Non-pigmented ciliary epithelial cell (primary cell): Measurements from ENCODE around the gene MILR1.
"Not testable (repeated sequence)": the region's sequence is repeated elsewhere in the genome, so short reads cannot be mapped to it uniquely, and the experiment has no call there.

Experiments
- DNase-seq: peaks from one replicate; pipeline ENCODE4 v3.0.0-alpha.2; 2010; ENCODE audit warnings: low read depth

The MILR1 gene

DNA sequence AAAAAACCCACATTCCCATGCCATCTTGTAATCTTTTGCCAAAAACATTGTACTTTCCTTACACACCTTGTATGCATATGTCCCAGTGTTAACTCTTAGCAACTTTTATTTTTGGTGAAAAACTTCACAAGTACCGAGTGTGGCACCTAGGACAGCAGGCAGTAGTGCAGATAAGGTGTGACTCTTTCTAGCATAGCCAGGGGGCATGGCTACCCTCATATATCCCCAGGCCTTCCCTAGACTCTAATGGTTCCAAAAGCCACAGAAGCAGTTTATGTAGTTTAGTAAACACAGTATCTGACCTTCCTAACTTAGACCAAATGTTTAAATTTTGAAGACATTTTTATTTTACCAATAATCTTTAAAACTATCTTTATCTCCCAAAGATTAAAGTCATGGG, 20.5 kb upstream of the MILR1 start:
- no peak for DNase-seq

GRCh38 chr17:64430036-64430435, 18.9 kb upstream of the MILR1 start:
- DNase-seq = not testable (repeated sequence)

GRCh38 chr17:64431534-64431933, 17.4 kb upstream of the MILR1 start:
- DNase-seq = no peak

- DNase-seq = no peak
Observed at GRCh38 chr17:64437944-64438525, 10.9 kb upstream of the MILR1 start.

- not testable (repeated sequence) for DNase-seq
Observed at GRCh38 chr17:64439521-64439920, 9.4 kb upstream of the MILR1 start.

DNA sequence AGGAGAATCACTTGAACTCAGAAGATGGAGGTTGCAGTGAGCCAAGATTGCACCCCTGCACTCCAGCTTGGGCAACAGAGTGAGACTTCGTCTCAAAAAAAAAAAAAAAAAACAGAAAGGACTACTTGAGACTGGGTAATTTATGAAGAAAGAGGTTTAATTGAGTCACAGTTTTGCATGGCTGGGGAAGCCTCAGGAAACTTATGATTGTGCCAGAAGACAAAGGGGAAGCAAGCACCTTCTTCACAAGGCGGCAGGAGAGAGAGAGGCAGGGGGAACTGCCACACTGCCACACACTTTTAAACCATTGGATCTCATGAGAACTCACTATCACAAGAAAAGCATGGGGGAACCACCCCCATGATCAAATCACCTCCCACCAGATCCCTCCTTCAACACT, 9.0 kb upstream of the MILR1 start:
- DNase-seq = no peak

DNA sequence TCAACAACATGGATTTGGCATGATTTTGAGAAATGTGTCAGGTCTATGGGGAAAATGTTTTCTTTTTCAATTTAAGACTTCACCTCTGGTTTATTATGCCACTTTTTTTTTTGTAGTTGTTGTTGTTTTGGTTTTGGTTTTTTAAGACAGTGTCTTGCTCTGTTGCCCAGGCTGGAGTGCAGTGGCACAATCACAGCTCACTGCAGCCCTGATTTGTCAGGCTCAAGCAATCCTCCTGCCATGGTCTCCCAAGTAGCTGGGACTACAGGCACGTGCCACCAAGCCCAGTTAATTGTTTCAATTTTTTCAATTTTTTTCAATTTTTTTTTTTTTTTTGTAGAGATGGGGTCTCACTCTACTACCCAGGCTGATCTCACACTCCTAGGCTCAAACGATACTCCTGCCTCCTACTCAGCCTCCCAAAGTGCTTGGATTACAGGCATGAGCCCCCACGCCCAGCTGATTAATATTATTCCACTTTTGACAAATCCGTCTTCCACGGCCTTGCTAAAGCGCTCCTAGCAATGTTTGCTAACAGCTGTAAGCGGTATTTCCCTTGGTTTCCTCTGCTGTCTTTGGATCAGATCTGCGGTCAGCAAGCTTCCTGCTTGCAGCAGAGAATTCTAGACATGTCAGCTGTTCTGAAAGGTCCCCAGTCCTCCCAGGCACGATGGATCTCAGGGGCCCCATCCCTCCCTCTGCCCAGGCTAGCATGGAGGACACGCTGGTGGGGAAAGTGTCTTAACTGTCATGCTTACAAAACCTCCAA, 7.0 kb upstream of the MILR1 start:
- DNase-seq = peak; percentile 23

DNA sequence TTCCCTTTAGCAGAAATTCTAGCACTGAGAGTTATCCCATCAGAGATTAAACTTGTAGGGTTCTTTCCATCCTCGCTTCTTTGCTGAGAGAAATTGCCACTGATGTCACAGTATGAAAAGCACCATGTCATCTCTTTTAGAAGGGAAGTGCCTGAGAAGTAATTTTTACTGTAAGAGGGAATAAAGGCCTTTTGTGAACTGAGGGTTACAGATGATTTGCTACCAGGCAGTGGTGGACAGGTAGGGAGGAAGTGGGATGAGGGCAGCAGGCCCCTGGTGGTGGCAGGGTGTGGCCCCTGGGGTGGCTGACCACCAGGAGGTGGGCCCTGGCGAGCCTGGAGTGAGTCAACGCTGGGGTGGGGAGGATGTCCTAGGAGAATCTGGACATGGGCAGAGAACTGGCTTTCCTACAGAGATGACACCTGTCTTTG, 6.4 kb upstream of the MILR1 start:
- no peak for DNase-seq

DNA sequence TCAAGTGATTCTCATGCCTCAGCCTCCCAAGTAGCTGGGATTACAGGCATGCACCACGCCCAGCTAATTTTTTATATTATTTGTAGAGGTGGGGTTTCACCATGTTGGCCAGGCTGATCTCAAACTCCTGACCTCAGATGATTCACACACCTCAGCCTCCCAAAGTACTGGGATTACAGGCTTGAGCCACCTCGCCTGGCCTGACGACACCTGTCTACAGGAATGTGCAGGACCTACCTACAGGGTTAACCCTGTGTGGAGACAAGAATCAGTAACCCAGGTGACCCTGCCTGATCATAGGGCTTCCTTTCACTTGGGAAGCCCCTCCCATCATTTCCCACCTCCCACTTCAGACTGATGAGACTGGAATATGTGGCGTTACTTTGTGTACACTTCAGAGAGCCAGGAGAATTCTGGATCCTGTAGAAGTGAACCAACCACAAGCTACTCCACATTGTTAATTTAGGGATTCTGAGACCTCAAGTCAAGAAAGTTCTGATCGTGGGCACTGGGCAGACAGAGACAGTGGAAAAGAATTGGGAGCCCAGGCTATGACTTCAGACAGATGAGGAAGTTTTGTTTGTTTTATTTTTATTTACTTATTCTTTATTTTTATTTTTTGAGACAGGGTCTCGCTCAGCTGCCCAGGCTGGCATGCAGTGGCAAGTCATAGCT, 5.7 kb upstream of the MILR1 start:
- DNase-seq = no peak

- DNase-seq = no peak
Observed at GRCh38 chr17:64447526-64447925, 1.4 kb upstream of the MILR1 start.

- DNase-seq = no peak
Observed at GRCh38 chr17:64449545-64449944, 630 bp downstream of the MILR1 start.

GRCh38 chr17:64455993-64456885, 7.3 kb downstream of the MILR1 start:
- DNase-seq = no peak

DNA sequence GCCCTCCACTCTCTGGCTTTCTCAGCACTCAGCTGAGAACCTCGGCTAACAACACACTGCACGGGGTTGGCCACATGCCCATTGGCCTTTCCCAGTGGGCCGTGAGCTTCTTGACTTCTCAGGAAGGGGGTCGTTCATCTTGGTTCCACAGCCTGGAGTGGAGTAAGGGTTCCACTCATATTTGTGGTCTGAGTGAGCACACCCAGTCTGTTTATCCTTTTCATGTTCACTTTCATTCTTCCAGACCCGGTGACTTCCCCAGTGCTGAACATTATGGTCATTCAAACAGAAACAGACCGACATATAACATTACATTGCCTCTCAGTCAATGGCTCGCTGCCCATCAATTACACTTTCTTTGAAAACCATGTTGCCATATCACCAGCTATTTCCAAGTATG, 8.2 kb downstream of the MILR1 start:
- peak; percentile 52 for DNase-seq

DNA sequence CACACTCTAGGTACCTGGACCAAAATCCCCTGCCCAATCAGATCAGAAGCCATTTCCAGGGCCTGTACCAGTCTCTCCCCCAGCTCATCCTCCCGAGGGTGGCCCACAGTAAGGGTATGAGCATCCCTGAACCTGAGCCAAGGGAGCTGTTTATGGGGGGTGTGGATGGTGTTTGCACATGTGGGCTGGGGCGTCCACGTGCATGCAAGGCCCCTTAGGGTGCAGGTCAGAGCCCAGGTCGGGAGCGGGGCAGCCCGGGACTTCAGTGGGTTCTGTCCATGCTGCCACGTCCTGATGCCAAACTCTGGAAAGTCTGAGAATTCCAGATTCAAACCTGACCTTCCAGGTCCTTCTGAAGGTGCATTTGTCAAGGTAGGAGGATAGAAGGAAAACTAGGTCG, 9.8 kb downstream of the MILR1 start:
- no peak for DNase-seq

DNA sequence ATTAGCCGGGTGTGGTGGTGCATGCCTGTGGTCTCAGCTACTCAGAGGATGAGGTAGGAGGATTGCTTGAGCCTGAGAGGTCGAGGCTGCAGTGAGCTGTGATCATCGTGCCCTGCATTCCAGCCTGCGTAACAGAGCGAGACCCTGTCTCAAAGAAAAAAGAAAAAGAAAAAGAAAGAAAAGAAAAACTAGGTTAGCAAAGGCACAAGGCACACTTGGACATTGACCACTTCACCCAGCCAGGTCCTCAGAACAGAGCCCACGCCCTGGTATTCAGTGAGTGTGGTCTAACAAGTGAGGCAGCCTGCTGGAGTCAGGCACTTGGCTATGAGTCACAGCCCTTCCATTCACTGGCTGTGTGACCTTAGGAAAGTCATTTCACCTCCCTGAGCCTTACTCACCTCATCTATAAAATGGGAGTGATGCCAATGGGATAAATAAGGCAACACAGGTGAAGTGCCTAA, 10.4 kb downstream of the MILR1 start:
- peak; percentile 42 for DNase-seq

DNA sequence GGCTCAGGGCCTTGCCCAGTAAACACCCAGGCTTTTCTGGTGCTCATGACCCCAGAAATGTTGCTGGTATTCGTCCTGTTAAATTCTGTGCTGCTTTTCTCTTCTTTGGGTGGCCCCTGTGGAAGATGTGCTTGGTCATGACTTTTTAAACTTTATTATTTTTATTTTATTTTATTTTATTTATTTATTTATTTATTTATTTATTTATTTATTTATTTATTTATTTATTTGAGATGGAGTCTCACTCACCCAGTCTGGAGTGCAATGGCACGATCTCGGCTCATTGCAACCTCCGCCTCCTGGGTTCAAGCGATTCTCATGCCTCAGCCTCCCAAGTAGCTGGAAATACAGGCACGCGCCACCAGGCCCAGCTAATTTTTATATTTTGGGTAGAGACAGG, 10.9 kb downstream of the MILR1 start:
- not testable (repeated sequence) for DNase-seq

GRCh38 chr17:64460955-64461354, 12.0 kb downstream of the MILR1 start:
- no peak for DNase-seq

- DNase-seq = no peak
Observed at GRCh38 chr17:64461788-64462187, 12.9 kb downstream of the MILR1 start.

GRCh38 chr17:64466019-64466735, 17.3 kb downstream of the MILR1 start:
- DNase-seq = no peak

DNA sequence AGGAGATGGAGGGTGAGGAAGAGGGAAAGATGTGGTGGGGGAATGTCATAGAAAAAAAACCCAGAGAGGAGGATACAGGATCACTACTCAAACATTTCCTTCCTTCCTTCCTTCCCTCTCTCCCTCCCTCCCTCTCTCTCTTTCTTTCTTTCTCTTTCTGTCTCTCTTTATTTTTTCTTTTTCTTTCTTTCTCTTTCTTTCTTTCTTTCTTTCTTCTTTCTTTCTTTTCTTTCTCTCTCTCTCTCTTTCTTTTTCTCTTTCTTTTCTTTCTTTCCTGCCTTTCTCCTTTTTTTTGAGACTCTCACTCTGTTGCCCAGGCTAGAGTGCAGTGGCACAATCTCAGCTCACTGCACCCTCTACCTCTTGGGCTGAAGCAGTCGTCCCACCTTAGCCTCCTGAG, 17.9 kb downstream of the MILR1 start:
- DNase-seq = not testable (repeated sequence)

GRCh38 chr17:64470625-64471024, 21.7 kb downstream of the MILR1 start:
- no peak for DNase-seq
